KMS-11 (cell line): ENCODE data around the gene SCG3.

Source experiments
- H2AFZ ChIP-seq: fragments of 200-600 bp; sonication (generic); 2 replicates; pipeline ENCODE4 v1.6.1; 2016; ENCODE audit warnings: antibody characterized with exemption, mixed run types, low read depth
- H3K27ac ChIP-seq: fragments of 200-600 bp; sonication (generic); 2 replicates; pipeline ENCODE4 v1.6.1; 2016; ENCODE audit warnings: mild to moderate bottlenecking, mixed run types
- H3K27me3 ChIP-seq: fragments of 200-600 bp; sonication (generic); 2 replicates; pipeline ENCODE4 v1.6.1; 2017; ENCODE audit warnings: mild to moderate bottlenecking, low read depth, mixed run types, moderate library complexity; ENCODE audit not compliant: insufficient read depth
- H3K36me3 ChIP-seq: fragments of 200-600 bp; sonication (generic); 2 replicates; pipeline ENCODE4 v1.6.1; 2017; ENCODE audit warnings: mild to moderate bottlenecking, mixed run types; ENCODE audit not compliant: insufficient read depth
- H3K4me1 ChIP-seq: fragments of 200-600 bp; sonication (generic); 2 replicates; pipeline ENCODE4 v1.6.1; 2016; ENCODE audit warnings: mild to moderate bottlenecking, low read depth, mixed run types; ENCODE audit not compliant: poor library complexity, severe bottlenecking
- H3K4me2 ChIP-seq: fragments of 200-600 bp; sonication (generic); 2 replicates; pipeline ENCODE4 v1.7.0; 2016; ENCODE audit warnings: mild to moderate bottlenecking, mixed run types
- H3K4me3 ChIP-seq: fragments of 200-600 bp; sonication (generic); IDR thresholded peaks from 2 replicates; pipeline ENCODE4 v1.6.1; 2017; ENCODE audit warnings: low read depth, low read length, mixed read lengths; ENCODE audit not compliant: insufficient read depth
- H3K79me2 ChIP-seq: fragments of 200-600 bp; sonication (generic); 2 replicates; pipeline ENCODE4 v1.6.1; 2016; ENCODE audit warnings: low read depth, mixed run types; ENCODE audit not compliant: insufficient read depth
- H3K9ac ChIP-seq: fragments of 200-600 bp; sonication (generic); 2 replicates; pipeline ENCODE4 v1.6.1; 2016; ENCODE audit warnings: mild to moderate bottlenecking, mixed run types
- H4K20me1 ChIP-seq: fragments of 200-600 bp; sonication (generic); 2 replicates; pipeline ENCODE4 v1.6.1; 2016; ENCODE audit warnings: mild to moderate bottlenecking, mixed run types; ENCODE audit not compliant: insufficient read depth
- CTCF ChIP-seq: fragments of 200-600 bp; sonication (generic); conservative IDR thresholded peaks from 2 replicates; pipeline ENCODE4 v1.6.1; 2017; ENCODE audit warnings: low read depth, mild to moderate bottlenecking, antibody characterized with exemption, low read length, moderate library complexity, mixed read lengths

Gene SCG3

GRCh38 chr15:51709031-51709430, 27.7 kb downstream of the SCG3 start:
- Histone ChIP-seq H3K27ac (no peak overlapping the region), H3K9ac (no peak overlapping the region), H3K4me2 (no peak overlapping the region), H3K36me3 (no peaks in the 10 kb centered on the region), H2AFZ (no peak overlapping the region), H3K4me1 (no peaks in the 10 kb centered on the region), H3K4me3 (no peak overlapping the region), H4K20me1 (no peaks in the 10 kb centered on the region), H3K79me2 (no peaks in the 10 kb centered on the region), H3K27me3 (no peaks in the 10 kb centered on the region)
- no peak for TF ChIP-seq CTCF

GRCh38 chr15:51714162-51714561, 32.9 kb downstream of the SCG3 start:
- H3K36me3 ChIP-seq: no peaks in the 10 kb centered on the region
- H3K9ac ChIP-seq: no peak overlapping the region
- no peaks in the 10 kb centered on the region for H4K20me1 ChIP-seq
- H3K79me2 ChIP-seq: no peaks in the 10 kb centered on the region
- H3K4me3 ChIP-seq: no peak overlapping the region
- no peak overlapping the region for H2AFZ ChIP-seq
- no peak for TF ChIP-seq CTCF
- H3K4me2 ChIP-seq: no peak overlapping the region
- H3K27me3 ChIP-seq: no peaks in the 10 kb centered on the region
- no peaks in the 10 kb centered on the region for H3K4me1 ChIP-seq
- H3K27ac ChIP-seq: no peak overlapping the region

- no peak overlapping the region for H3K9ac ChIP-seq
- no peak for TF ChIP-seq CTCF
- no peak overlapping the region for H3K27ac ChIP-seq
- no peaks in the 10 kb centered on the region for H4K20me1 ChIP-seq
- H3K36me3 ChIP-seq: no peaks in the 10 kb centered on the region
- H3K4me1 ChIP-seq: no peaks in the 10 kb centered on the region
- no peak overlapping the region for H3K4me3 ChIP-seq
- H3K79me2 ChIP-seq: no peaks in the 10 kb centered on the region
- H3K4me2 ChIP-seq: no peak overlapping the region
- no peak overlapping the region for H2AFZ ChIP-seq
- H3K27me3 ChIP-seq: no peaks in the 10 kb centered on the region
Observed at GRCh38 chr15:51714911-51715310, 33.6 kb downstream of the SCG3 start.

GRCh38 chr15:51718219-51718618, 36.9 kb downstream of the SCG3 start:
- H2AFZ ChIP-seq: no peak overlapping the region

More at GRCh38 chr15:51718219-51718618, 36.9 kb downstream of the SCG3 start:
- Histone ChIP-seq H3K4me2 (no peak overlapping the region), H3K36me3 (no peaks in the 10 kb centered on the region), H3K4me3 (no peak overlapping the region), H3K9ac (no peak overlapping the region), H3K79me2 (no peaks in the 10 kb centered on the region), H4K20me1 (no peaks in the 10 kb centered on the region), H3K27me3 (no peaks in the 10 kb centered on the region), H3K27ac (no peak overlapping the region), H3K4me1 (no peaks in the 10 kb centered on the region)
- TF ChIP-seq CTCF: no peak
